HepG2 (cell line): Measurements from ENCODE around the gene IRX4. TPM values are rescaled to one million over a fixed set of nuclear protein-coding genes. Genes with fewer than 3 reads are reported as not detected.

ENCODE experiments used
- ATAC-seq: fragments of 200-7000 bp; cut with Tn5 transposase; 3 replicates; pipeline ENCODE4 v1.9.1; 2020; ENCODE audit warnings: mild to moderate bottlenecking, moderate library complexity
- BruUV-seq: library from RNA; stranded (reverse); fragments of 400-500 nt; replicated peaks from 2 replicates; lab custom pipeline; 2021; lab: Mats Ljungman, UMichigan
- CTCF ChIA-PET: fragments of 300-600 bp; formaldehyde crosslinking; extraction: SDS; loops from one replicate; lab custom pipeline; 2021; ENCODE audit warnings: low total read pairs, inconsistent platforms, low intra/inter-chr PET ratio; lab: Yijun Ruan, JAX
- POLR2A ChIA-PET: fragments of 350-600 bp; sonication (Branson Sonifier 250); formaldehyde crosslinking; loops from one replicate; lab custom pipeline; 2020; ENCODE audit warnings: antibody characterized with exemption, inconsistent platforms; lab: Yijun Ruan, JAX
- DNase-seq: peaks from one replicate; pipeline ENCODE4 v3.0.0-alpha.2; 2015; ENCODE audit warnings: low spot score
- FAIRE-seq: peaks from 3 replicates; lab custom pipeline; 2011; peaks lifted over from hg19 to GRCh38; lab: Jason Lieb, UNC
- H2AFZ ChIP-seq: one replicate; pipeline ENCODE4 v1.6.1; 2011; ENCODE audit warnings: low read length, inconsistent platforms
- H3K27ac ChIP-seq: fragments of 300-600 bp; 3 replicates; pipeline ENCODE4 v1.8.0; 2011; ENCODE audit warnings: mixed run types, mild to moderate bottlenecking, mixed read lengths, low read length, inconsistent platforms; ENCODE audit not compliant: insufficient read depth; ENCODE audit errors: extremely low read length
- H3K27me3 ChIP-seq, 2 experiments: fragments of 200-600 bp in 1 of 2; 2 replicates in 1 of 2; 3 replicates in 1 of 2; pipeline versions ENCODE4 v1.6.0 to v1.8.0; 2011; ENCODE audit warnings: low read length in 2 of 2, mild to moderate bottlenecking in 2 of 2, moderate library complexity in 2 of 2, inconsistent platforms in 1 of 2; ENCODE audit not compliant: insufficient read depth in 2 of 2, control insufficient read depth in 1 of 2
- H3K36me3 ChIP-seq, 2 experiments: fragments of 200-600 bp in 1 of 2; replicated peaks in 1 of 2; 2 replicates in 1 of 2; 3 replicates in 1 of 2; pipeline versions ENCODE4 v1.5.1 to v1.8.0; 2011; ENCODE audit warnings: low read length in 2 of 2, inconsistent platforms in 1 of 2; ENCODE audit not compliant: insufficient read depth in 2 of 2, control insufficient read depth in 1 of 2
- H3K4me1 ChIP-seq: 2 replicates; pipeline ENCODE4 v1.5.1; 2012; ENCODE audit warnings: low read length, inconsistent platforms; ENCODE audit not compliant: insufficient read depth
- H3K4me2 ChIP-seq: 2 replicates; pipeline ENCODE4 v1.6.0; 2011; ENCODE audit warnings: low read depth, low read length, inconsistent platforms
- H3K4me3 ChIP-seq, 3 experiments: fragments of 200-600 bp in 1 of 3; sonication (generic), shearing (Covaris generic) in 1 of 3; replicated peaks in 1 of 3; 2 replicates each; pipeline ENCODE4 v1.5.1; 2011 to 2016; ENCODE audit warnings: low read length in 3 of 3, inconsistent platforms in 2 of 3, low read depth in 2 of 3, mild to moderate bottlenecking in 2 of 3, control low read depth in 1 of 3, mixed read lengths in 1 of 3; ENCODE audit not compliant: insufficient read depth in 1 of 3
- H3K79me2 ChIP-seq: one replicate; pipeline ENCODE4 v1.6.1; 2011; ENCODE audit warnings: low read length, inconsistent platforms; ENCODE audit not compliant: insufficient read depth
- H3K9ac ChIP-seq: 2 replicates; pipeline ENCODE4 v1.6.0; 2011; ENCODE audit warnings: mild to moderate bottlenecking, low read depth, low read length, inconsistent platforms; ENCODE audit not compliant: insufficient read depth
- H3K9me3 ChIP-seq: 2 replicates; pipeline ENCODE4 v1.5.1; 2012; ENCODE audit warnings: mild to moderate bottlenecking, low read length
- H4K20me1 ChIP-seq: 2 replicates; pipeline ENCODE4 v1.6.0; 2011; ENCODE audit warnings: inconsistent platforms, mild to moderate bottlenecking, low read length, moderate library complexity; ENCODE audit not compliant: insufficient read depth
- ARHGAP35 ChIP-seq: sonication (generic); formaldehyde crosslinking; IDR thresholded peaks from 2 replicates; pipeline ENCODE4 v1.9.0; 2022; ENCODE audit warnings: mild to moderate bottlenecking, inconsistent platforms, moderate library complexity, missing genetic modification reagents, borderline replicate concordance
- HMGXB4 ChIP-seq, 2 experiments: sonication (generic) in 1 of 2; formaldehyde crosslinking in 1 of 2; IDR thresholded peaks; 2 replicates each; pipeline versions ENCODE4 v1.4.0 to v1.6.1; 2018 to 2020; ENCODE audit warnings: missing genetic modification reagents in 2 of 2, borderline replicate concordance in 1 of 2, low read depth in 1 of 2, mild to moderate bottlenecking in 1 of 2, missing biosample characterization in 1 of 2
- PPARG ChIP-seq: conservative IDR thresholded peaks from 2 replicates; pipeline ENCODE4 v1.6.1; 2016; ENCODE audit warnings: missing biosample characterization, missing genetic modification reagents
- ZBTB42 ChIP-seq: sonication (generic); formaldehyde crosslinking; IDR thresholded peaks from 2 replicates; pipeline ENCODE4 v1.5.0; 2020; ENCODE audit warnings: mild to moderate bottlenecking, missing genetic modification reagents
- ZNF333 ChIP-seq: sonication (generic); formaldehyde crosslinking; IDR thresholded peaks from 2 replicates; pipeline ENCODE4 v1.4.0; 2020; ENCODE audit warnings: mild to moderate bottlenecking, missing genetic modification reagents, borderline replicate concordance
- WGBS: methylation state at CpG from one replicate; pipeline ENCODE4 v1.1.6; 2017; ENCODE audit warnings: low lambda C conversion rate; 5-methylcytosine and 5-hydroxymethylcytosine counted together
- in situ Hi-C: cut with HindIII; loops from 2 replicates; pipeline ENCODE4 v1.10.0; 2017; ENCODE audit warnings: low pct_unique_long_range_greater_than_20kb; ENCODE audit not compliant: extremely low pct_ligation_motif_present
- intact Hi-C: fragments of 100-400 bp; cut with micrococcal nuclease; formaldehyde crosslinking; loops from one replicate; pipeline ENCODE4 v1.10.0; 2022; ENCODE audit not compliant: unreplicated experiment
- polyA plus RNA-seq, 8 experiments: library from polyadenylated mRNA; depleted of rRNA in 3 of 8; stranded (reverse) in 7 of 8; unstranded in 1 of 8; fragments of >200 nt; fragmentation: Illumina TruSeq in 4 of 8; extraction: Trizol in 4 of 8; gene quantifications; 2 replicates each; pipeline versions ENCODE4 v1.2.1 to v1.2.3, GENCODE V29; 2011 to 2016; ENCODE audit warnings: low read depth in 4 of 8, missing spikeins in 1 of 8, mixed read lengths in 1 of 8; ENCODE audit not compliant: insufficient read depth in 1 of 8
- total RNA-seq, 5 experiments: library from RNA; depleted of rRNA; stranded (reverse); fragments of >200 nt; fragmentation: Illumina TruSeq; extraction: Trizol; gene quantifications; 2 replicates each; pipeline ENCODE4 v1.2.3, GENCODE V29; 2016; ENCODE audit warnings: low read depth in 1 of 5

IRX4 gene
- total and polyA plus RNA-seq, 2 of the 13 experiments (the other 11 are each of a cell fraction or from before 2014, with no cell fraction given), result not detected

- no peaks in the 10 kb centered on the region for H4K20me1 ChIP-seq
- no peak overlapping the region for H3K27ac ChIP-seq
- H3K9me3 ChIP-seq, result no peaks in the 10 kb centered on the region
- ATAC-seq, result no peak
- ChIA-PET POLR2A (no interaction called here), CTCF (no interaction called here)
- H3K27me3 ChIP-seq, result peaks cover 0 to 40% of the 10 kb centered on the region in 2 experiments; a peak in 4 of 5 replicates
- TF ChIP-seq PPARG (CRISPR knock-in tag), result no peak
- TF ChIP-seq HMGXB4 (CRISPR knock-in tag; IDR thresholded peaks at IDR 0.05; ENCODE audit: borderline replicate concordance in 1 of 2, low read depth in 1 of 2), result no peak
- TF ChIP-seq ZNF333 (CRISPR knock-in tag), result no peak
- no peak for TF ChIP-seq ARHGAP35 (CRISPR knock-in tag)
- no peak for TF ChIP-seq ZBTB42 (CRISPR knock-in tag)
- H3K9ac ChIP-seq, result no peak overlapping the region
- H3K4me1 ChIP-seq, result peaks cover 14% of the 10 kb centered on the region
- no peak for DNase-seq
- no peak overlapping the region for H3K4me2 ChIP-seq
- intact Hi-C loops (no loop called here), in situ Hi-C loops (no loop called here)
- H3K4me3 ChIP-seq, result no peak overlapping the region
- BruUV-seq, result no TSS peak
- FAIRE-seq, result no peak
- no peak overlapping the region for H2AFZ ChIP-seq
- 72% methylated on average over 8 of the region's 28 CpGs for WGBS
- no peaks in the 10 kb centered on the region for H3K36me3 ChIP-seq
- H3K79me2 ChIP-seq, result no peaks in the 10 kb centered on the region
Measured at GRCh38 chr5:1832511-1833250, 50.0 kb downstream of the IRX4 start.
